ENCODE measurements around the gene GRID2IP.

DNA sequence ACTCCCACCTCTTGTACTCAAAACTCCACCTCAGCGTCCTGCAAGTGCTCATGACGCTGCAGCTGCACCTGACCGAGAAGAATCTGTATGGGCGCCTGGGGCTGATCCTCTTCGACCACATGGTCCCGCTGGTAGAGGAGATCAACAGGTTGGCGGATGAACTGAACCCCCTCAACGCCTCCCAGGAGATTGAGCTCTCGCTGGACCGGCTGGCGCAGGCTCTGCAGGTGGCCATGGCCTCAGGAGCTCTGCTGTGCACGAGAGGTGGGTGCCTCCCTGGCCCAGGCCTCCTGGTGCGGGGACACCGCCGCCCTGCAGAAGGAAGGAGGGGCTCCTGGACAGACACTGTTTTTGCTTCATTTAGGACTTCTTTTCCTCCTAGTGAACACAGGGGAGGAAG is 48.8 kb upstream of the GRID2IP start:
- no peak for TF ChIP-seq ZSCAN16 (tag by site-specific recombination; IDR thresholded peaks at IDR 0.05)
- TF ChIP-seq, protein P1, sequence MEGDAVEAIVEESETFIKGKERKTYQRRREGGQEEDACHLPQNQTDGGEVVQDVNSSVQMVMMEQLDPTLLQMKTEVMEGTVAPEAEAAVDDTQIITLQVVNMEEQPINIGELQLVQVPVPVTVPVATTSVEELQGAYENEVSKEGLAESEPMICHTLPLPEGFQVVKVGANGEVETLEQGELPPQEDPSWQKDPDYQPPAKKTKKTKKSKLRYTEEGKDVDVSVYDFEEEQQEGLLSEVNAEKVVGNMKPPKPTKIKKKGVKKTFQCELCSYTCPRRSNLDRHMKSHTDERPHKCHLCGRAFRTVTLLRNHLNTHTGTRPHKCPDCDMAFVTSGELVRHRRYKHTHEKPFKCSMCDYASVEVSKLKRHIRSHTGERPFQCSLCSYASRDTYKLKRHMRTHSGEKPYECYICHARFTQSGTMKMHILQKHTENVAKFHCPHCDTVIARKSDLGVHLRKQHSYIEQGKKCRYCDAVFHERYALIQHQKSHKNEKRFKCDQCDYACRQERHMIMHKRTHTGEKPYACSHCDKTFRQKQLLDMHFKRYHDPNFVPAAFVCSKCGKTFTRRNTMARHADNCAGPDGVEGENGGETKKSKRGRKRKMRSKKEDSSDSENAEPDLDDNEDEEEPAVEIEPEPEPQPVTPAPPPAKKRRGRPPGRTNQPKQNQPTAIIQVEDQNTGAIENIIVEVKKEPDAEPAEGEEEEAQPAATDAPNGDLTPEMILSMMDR (tag by site-specific recombination; IDR thresholded peaks at IDR 0.05): no peak
- no peak for TF ChIP-seq MZF1 (tag by site-specific recombination; IDR thresholded peaks at IDR 0.05; ENCODE audit: borderline replicate concordance)
- no peak for TF ChIP-seq ZFP37 (tag by site-specific recombination; IDR thresholded peaks at IDR 0.05)
- TF ChIP-seq ZNF366 (tag by site-specific recombination; conservative IDR thresholded peaks at IDR 0.05): no peak
- no peak for TF ChIP-seq ZNF660 (tag by site-specific recombination; IDR thresholded peaks at IDR 0.05)
- no peak for TF ChIP-seq ZNF202 (tag by site-specific recombination; IDR thresholded peaks at IDR 0.05; ENCODE audit: borderline replicate concordance)
- TF ChIP-seq, protein P2, sequence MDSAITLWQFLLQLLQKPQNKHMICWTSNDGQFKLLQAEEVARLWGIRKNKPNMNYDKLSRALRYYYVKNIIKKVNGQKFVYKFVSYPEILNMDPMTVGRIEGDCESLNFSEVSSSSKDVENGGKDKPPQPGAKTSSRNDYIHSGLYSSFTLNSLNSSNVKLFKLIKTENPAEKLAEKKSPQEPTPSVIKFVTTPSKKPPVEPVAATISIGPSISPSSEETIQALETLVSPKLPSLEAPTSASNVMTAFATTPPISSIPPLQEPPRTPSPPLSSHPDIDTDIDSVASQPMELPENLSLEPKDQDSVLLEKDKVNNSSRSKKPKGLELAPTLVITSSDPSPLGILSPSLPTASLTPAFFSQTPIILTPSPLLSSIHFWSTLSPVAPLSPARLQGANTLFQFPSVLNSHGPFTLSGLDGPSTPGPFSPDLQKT (IDR thresholded peaks at IDR 0.05; ENCODE audit: borderline replicate concordance, low read depth, low read length): no peak
- no peak for TF ChIP-seq ZSCAN23 (tag by site-specific recombination; IDR thresholded peaks at IDR 0.05)
- no peak for TF ChIP-seq ZNF274 (IDR thresholded peaks at IDR 0.05; ENCODE audit: low read length)
- TF ChIP-seq ZNF274 (tag by site-specific recombination; IDR thresholded peaks at IDR 0.05; ENCODE audit: borderline replicate concordance): no peak
- no peak for TF ChIP-seq ZBTB48 (tag by site-specific recombination; IDR thresholded peaks at IDR 0.05)

Data from HEK293 (cell line).